Activated naive CD8-positive, alpha-beta T cell treated with anti-CD3 and anti-CD28 coated beads, Interleukin-2, amount 50 U/mL, for 24 hours (primary cell): ENCODE results near the gene B4GALT1.
A peak's percentile ranks its signal among the peaks of the same experiment; 100 is the strongest.

Experiments used
- ATAC-seq: fragments of 150-1000 bp; cut with Tn5 transposase; one replicate; pipeline ENCODE4 v1.10.0; 2021
- DNase-seq: peaks from one replicate; pipeline ENCODE4 v3.0.0; 2021
- H3K27ac Mint-ChIP-seq: one replicate; pipeline ENCODE4 v1.8.0; 2021; ENCODE audit warnings: mild to moderate bottlenecking, mixed read lengths
- H3K27me3 Mint-ChIP-seq: one replicate; pipeline ENCODE4 v1.8.0; 2021; ENCODE audit warnings: mixed read lengths
- H3K36me3 Mint-ChIP-seq: one replicate; pipeline ENCODE4 v1.8.0; 2021; ENCODE audit warnings: low read depth, mixed read lengths
- H3K4me1 Mint-ChIP-seq: one replicate; pipeline ENCODE4 v1.8.0; 2021; ENCODE audit warnings: mixed read lengths
- H3K4me3 Mint-ChIP-seq: one replicate; pipeline ENCODE4 v1.8.0; 2021; ENCODE audit warnings: mild to moderate bottlenecking, moderate library complexity, mixed read lengths
- H3K9me3 Mint-ChIP-seq: one replicate; pipeline ENCODE4 v1.8.0; 2021; ENCODE audit warnings: mixed read lengths

The B4GALT1 gene

GRCh38 chr9:33131790-33132772, 35.1 kb downstream of the B4GALT1 start:
- Mint-ChIP-seq H3K4me3 (no peak overlapping the region), H3K27me3 (no peaks in the 10 kb centered on the region), H3K36me3 (peaks cover 52% of the 10 kb centered on the region), H3K4me1 (peaks cover 64% of the 10 kb centered on the region), H3K9me3 (no peaks in the 10 kb centered on the region), H3K27ac (peak overlapping the region; percentile 67)
- no peak for DNase-seq
- ATAC-seq = no peak

GRCh38 chr9:33130961-33131789, 36.0 kb downstream of the B4GALT1 start:
- Mint-ChIP-seq H3K4me1 (peaks cover 58% of the 10 kb centered on the region), H3K27ac (peak overlapping the region; percentile 83), H3K9me3 (no peaks in the 10 kb centered on the region), H3K4me3 (no peak overlapping the region), H3K27me3 (no peaks in the 10 kb centered on the region), H3K36me3 (peaks cover 52% of the 10 kb centered on the region)
- peak; percentile 7 for ATAC-seq
- no peak for DNase-seq

- peak overlapping the region; percentile 83 for H3K27ac Mint-ChIP-seq
- peaks cover 56% of the 10 kb centered on the region for H3K36me3 Mint-ChIP-seq
- H3K27me3 Mint-ChIP-seq = no peaks in the 10 kb centered on the region
- no peak overlapping the region for H3K4me3 Mint-ChIP-seq
- peak; percentile 93 for ATAC-seq
- DNase-seq = no peak
- peaks cover 57% of the 10 kb centered on the region for H3K4me1 Mint-ChIP-seq
- H3K9me3 Mint-ChIP-seq = no peaks in the 10 kb centered on the region
Observed at GRCh38 chr9:33129886-33130881, 37.0 kb downstream of the B4GALT1 start.

GRCh38 chr9:33129251-33129885, 37.8 kb downstream of the B4GALT1 start:
- H3K36me3 Mint-ChIP-seq = peaks cover 58% of the 10 kb centered on the region
- no peak overlapping the region for H3K4me3 Mint-ChIP-seq

GRCh38 chr9:33128570-33128969, 38.6 kb downstream of the B4GALT1 start:
- H3K27ac Mint-ChIP-seq = no peak overlapping the region
- no peaks in the 10 kb centered on the region for H3K27me3 Mint-ChIP-seq
- peaks cover 55% of the 10 kb centered on the region for H3K4me1 Mint-ChIP-seq
- peaks cover 51% of the 10 kb centered on the region for H3K36me3 Mint-ChIP-seq
- no peaks in the 10 kb centered on the region for H3K9me3 Mint-ChIP-seq
- ATAC-seq = no peak
- H3K4me3 Mint-ChIP-seq = no peak overlapping the region
- DNase-seq = no peak

More at GRCh38 chr9:33129251-33129885, 37.8 kb downstream of the B4GALT1 start:
- Mint-ChIP-seq H3K27ac (peak overlapping the region; percentile 23), H3K4me1 (peaks cover 58% of the 10 kb centered on the region), H3K27me3 (no peaks in the 10 kb centered on the region), H3K9me3 (no peaks in the 10 kb centered on the region)
- ATAC-seq (no peak), DNase-seq (no peak)

- ATAC-seq = no peak
- Mint-ChIP-seq H3K27me3 (no peaks in the 10 kb centered on the region), H3K9me3 (no peaks in the 10 kb centered on the region), H3K4me1 (peaks cover 51% of the 10 kb centered on the region), H3K4me3 (no peak overlapping the region), H3K27ac (peak overlapping the region; percentile 25), H3K36me3 (peaks cover 47% of the 10 kb centered on the region)
- no peak for DNase-seq
Observed at GRCh38 chr9:33127881-33128280, 39.3 kb downstream of the B4GALT1 start.

GRCh38 chr9:33125871-33126823, 41.0 kb downstream of the B4GALT1 start:
- Mint-ChIP-seq H3K27ac (no peak overlapping the region), H3K9me3 (no peaks in the 10 kb centered on the region), H3K27me3 (no peaks in the 10 kb centered on the region), H3K36me3 (peaks cover 36% of the 10 kb centered on the region), H3K4me1 (peaks cover 43% of the 10 kb centered on the region), H3K4me3 (no peak overlapping the region)
- ATAC-seq (peak; percentile 55), DNase-seq (no peak)

GRCh38 chr9:33125461-33125860, 41.7 kb downstream of the B4GALT1 start:
- ATAC-seq = no peak
- Mint-ChIP-seq H3K4me3 (no peak overlapping the region), H3K4me1 (peaks cover 38% of the 10 kb centered on the region)

GRCh38 chr9:33124751-33125381, 42.3 kb downstream of the B4GALT1 start:
- Mint-ChIP-seq H3K4me1 (peaks cover 34% of the 10 kb centered on the region), H3K27ac (no peak overlapping the region), H3K27me3 (no peaks in the 10 kb centered on the region), H3K36me3 (peaks cover 30% of the 10 kb centered on the region), H3K9me3 (no peaks in the 10 kb centered on the region), H3K4me3 (no peak overlapping the region)
- DNase-seq (no peak), ATAC-seq (no peak)

More at GRCh38 chr9:33125461-33125860, 41.7 kb downstream of the B4GALT1 start:
- Mint-ChIP-seq H3K27me3 (no peaks in the 10 kb centered on the region), H3K36me3 (peaks cover 34% of the 10 kb centered on the region), H3K27ac (no peak overlapping the region), H3K9me3 (no peaks in the 10 kb centered on the region)
- DNase-seq = no peak

GRCh38 chr9:33124046-33124445, 43.1 kb downstream of the B4GALT1 start:
- peaks cover 32% of the 10 kb centered on the region for H3K4me1 Mint-ChIP-seq
- no peak overlapping the region for H3K4me3 Mint-ChIP-seq
- ATAC-seq = no peak
- DNase-seq = no peak
- no peaks in the 10 kb centered on the region for H3K27me3 Mint-ChIP-seq
- peak overlapping the region; percentile 4 for H3K27ac Mint-ChIP-seq
- no peaks in the 10 kb centered on the region for H3K9me3 Mint-ChIP-seq
- H3K36me3 Mint-ChIP-seq = peaks cover 31% of the 10 kb centered on the region

- H3K27ac Mint-ChIP-seq = no peak overlapping the region
- no peaks in the 10 kb centered on the region for H3K27me3 Mint-ChIP-seq
- H3K4me3 Mint-ChIP-seq = no peak overlapping the region
- peaks cover 29% of the 10 kb centered on the region for H3K36me3 Mint-ChIP-seq
- peaks cover 32% of the 10 kb centered on the region for H3K4me1 Mint-ChIP-seq
- H3K9me3 Mint-ChIP-seq = no peaks in the 10 kb centered on the region
- DNase-seq (no peak), ATAC-seq (no peak)
Observed at GRCh38 chr9:33123407-33124031, 43.6 kb downstream of the B4GALT1 start.

- no peak for ATAC-seq
- H3K27me3 Mint-ChIP-seq = no peaks in the 10 kb centered on the region
- no peak for DNase-seq
- H3K9me3 Mint-ChIP-seq = no peaks in the 10 kb centered on the region
- peaks cover 23% of the 10 kb centered on the region for H3K36me3 Mint-ChIP-seq
- H3K4me1 Mint-ChIP-seq = peaks cover 34% of the 10 kb centered on the region
- no peak overlapping the region for H3K27ac Mint-ChIP-seq
- H3K4me3 Mint-ChIP-seq = no peak overlapping the region
Observed at GRCh38 chr9:33120620-33121019, 46.5 kb downstream of the B4GALT1 start.
